COR-L47 (cell line): ENCODE data around the gene TM9SF2.

Experiments
- DNase-seq: peaks from one replicate; lab custom pipeline; 2025; lab: John Stamatoyannopoulos, UW

TM9SF2 gene

GRCh38 chr13:99495466-99496183 is 5.6 kb upstream of the TM9SF2 start:
- no peak for DNase-seq

- DNase-seq: peak; percentile 84
Measured at GRCh38 chr13:99496184-99497142, 4.8 kb upstream of the TM9SF2 start.

GRCh38 chr13:99498171-99499161 is 2.8 kb upstream of the TM9SF2 start:
- DNase-seq: peak; percentile 99

- DNase-seq: no peak
Measured at GRCh38 chr13:99500839-99501183, 461 bp upstream of the TM9SF2 start.

- no peak for DNase-seq
Measured at GRCh38 chr13:99501848-99502301, 603 bp downstream of the TM9SF2 start.

GRCh38 chr13:99505814-99506269 is 4.6 kb downstream of the TM9SF2 start:
- DNase-seq: no peak

GRCh38 chr13:99506634-99507033 is 5.4 kb downstream of the TM9SF2 start:
- no peak for DNase-seq

GRCh38 chr13:99507054-99507453 is 5.8 kb downstream of the TM9SF2 start:
- no peak for DNase-seq

- DNase-seq: no peak
Measured at GRCh38 chr13:99507551-99507950, 6.3 kb downstream of the TM9SF2 start.

- no peak for DNase-seq
Measured at GRCh38 chr13:99507986-99508385, 6.7 kb downstream of the TM9SF2 start.

GRCh38 chr13:99509479-99509878 is 8.2 kb downstream of the TM9SF2 start:
- no peak for DNase-seq

- no peak for DNase-seq
Measured at GRCh38 chr13:99514801-99515200, 13.5 kb downstream of the TM9SF2 start.

- no peak for DNase-seq
Measured at GRCh38 chr13:99516153-99516929, 15.1 kb downstream of the TM9SF2 start.

- DNase-seq: no peak
Measured at GRCh38 chr13:99517577-99517976, 16.3 kb downstream of the TM9SF2 start.

GRCh38 chr13:99517984-99518383 is 16.7 kb downstream of the TM9SF2 start:
- no peak for DNase-seq

- no peak for DNase-seq
Measured at GRCh38 chr13:99522298-99522697, 21.0 kb downstream of the TM9SF2 start.

- no peak for DNase-seq
Measured at GRCh38 chr13:99523838-99524237, 22.6 kb downstream of the TM9SF2 start.

- DNase-seq: no peak
Measured at GRCh38 chr13:99525967-99526366, 24.7 kb downstream of the TM9SF2 start.

GRCh38 chr13:99526549-99526948 is 25.3 kb downstream of the TM9SF2 start:
- DNase-seq: no peak

GRCh38 chr13:99527301-99527700 is 26.0 kb downstream of the TM9SF2 start:
- DNase-seq: no peak

GRCh38 chr13:99528547-99528946 is 27.3 kb downstream of the TM9SF2 start:
- DNase-seq: peak; percentile 42
